ENCODE measurements around the gene RPL18A. TPM values are rescaled to one million over a fixed set of nuclear protein-coding genes. Genes with fewer than 3 reads are reported as not detected.

Gene RPL18A
- total and polyA plus RNA-seq, 12 donors, result 345 to 2,121 (median 1,380) TPM

DNA sequence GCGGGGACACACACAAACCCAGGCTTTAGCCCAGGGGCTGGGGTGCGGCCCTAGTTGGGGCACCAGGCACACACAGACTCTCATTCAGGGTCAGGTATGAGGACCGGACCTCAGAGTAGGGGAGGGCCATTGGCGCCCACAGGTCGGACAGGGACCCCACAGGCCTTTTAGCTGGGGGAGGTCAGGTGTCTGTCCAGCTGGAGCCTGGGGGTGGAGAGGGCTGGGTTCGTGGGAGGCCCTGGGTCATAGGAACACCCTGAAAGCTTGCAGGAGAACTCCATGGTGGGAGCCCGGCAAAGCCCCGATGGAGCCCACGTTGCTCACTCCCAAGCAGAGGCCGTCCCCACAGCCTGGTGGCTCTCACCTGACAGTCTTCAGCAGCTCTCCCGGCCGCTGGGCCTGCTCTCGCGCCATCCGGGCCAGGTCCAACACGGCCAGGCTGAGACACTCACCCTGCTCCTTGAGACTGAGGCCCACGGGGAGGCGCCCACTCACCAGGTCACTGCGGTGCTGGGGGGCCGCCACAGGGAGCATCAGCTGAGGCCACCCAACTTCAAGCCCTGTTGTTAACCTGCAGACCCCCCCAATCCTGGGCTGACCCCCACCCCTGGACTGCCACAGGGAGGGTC is 16.9 kb upstream of the RPL18A start:
- H3K9me3 ChIP-seq (replicated peaks in 1 of 3), result no peaks in the 10 kb centered on the region
- DNase-seq, result no peak
- intact Hi-C loops (cut with DNase I), result no loop called here
- no peak for TF ChIP-seq POLR2A (IDR thresholded peaks at IDR 0.05)
- TF ChIP-seq, protein P1, sequence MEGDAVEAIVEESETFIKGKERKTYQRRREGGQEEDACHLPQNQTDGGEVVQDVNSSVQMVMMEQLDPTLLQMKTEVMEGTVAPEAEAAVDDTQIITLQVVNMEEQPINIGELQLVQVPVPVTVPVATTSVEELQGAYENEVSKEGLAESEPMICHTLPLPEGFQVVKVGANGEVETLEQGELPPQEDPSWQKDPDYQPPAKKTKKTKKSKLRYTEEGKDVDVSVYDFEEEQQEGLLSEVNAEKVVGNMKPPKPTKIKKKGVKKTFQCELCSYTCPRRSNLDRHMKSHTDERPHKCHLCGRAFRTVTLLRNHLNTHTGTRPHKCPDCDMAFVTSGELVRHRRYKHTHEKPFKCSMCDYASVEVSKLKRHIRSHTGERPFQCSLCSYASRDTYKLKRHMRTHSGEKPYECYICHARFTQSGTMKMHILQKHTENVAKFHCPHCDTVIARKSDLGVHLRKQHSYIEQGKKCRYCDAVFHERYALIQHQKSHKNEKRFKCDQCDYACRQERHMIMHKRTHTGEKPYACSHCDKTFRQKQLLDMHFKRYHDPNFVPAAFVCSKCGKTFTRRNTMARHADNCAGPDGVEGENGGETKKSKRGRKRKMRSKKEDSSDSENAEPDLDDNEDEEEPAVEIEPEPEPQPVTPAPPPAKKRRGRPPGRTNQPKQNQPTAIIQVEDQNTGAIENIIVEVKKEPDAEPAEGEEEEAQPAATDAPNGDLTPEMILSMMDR (IDR thresholded peaks at IDR 0.05), result no peak
- peak overlapping the region in 2 of 5 donors; percentile 27 to 50 for H3K27ac ChIP-seq
- peaks cover 0 to 4% of the 10 kb centered on the region in 2 donors for H3K4me1 ChIP-seq (replicated peaks in 1 of 2)
- 46 to 63% (median 58%) methylated on average over 5 to 20 of the region's 20 CpGs for WGBS, 4 donors
- H3K4me3 ChIP-seq, result peak overlapping the region in 1 of 4 donors; percentile 9
- H3K27me3 ChIP-seq, result no peaks in the 10 kb centered on the region
- peaks cover 0 to 5% of the 10 kb centered on the region in 2 donors for H3K36me3 ChIP-seq (replicated peaks in 1 of 2)

DNA sequence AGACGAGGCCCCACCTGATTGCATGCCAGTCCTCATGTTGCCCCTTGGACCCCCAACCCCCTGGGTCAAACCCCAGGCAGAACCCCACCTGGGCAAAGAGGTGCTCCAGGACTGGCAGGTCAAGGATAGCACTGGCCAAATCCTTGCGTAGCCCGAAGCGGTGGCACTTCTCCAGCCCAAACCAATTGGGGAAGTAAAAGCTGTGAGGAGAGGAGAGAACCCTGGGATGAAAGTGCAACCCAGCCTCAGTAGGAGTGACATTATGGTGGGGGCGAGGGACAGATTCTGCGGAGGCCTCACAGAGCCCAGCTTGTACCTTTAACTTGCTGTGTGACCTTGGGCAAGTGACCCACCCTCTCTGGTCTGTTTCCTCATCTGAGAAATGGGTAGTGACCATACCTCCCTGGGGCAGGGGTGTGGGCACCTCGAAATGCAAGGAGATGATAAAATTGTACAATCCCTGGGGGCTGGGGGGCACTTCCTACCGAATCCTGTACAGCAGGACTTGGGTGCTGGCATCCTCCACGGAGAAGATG is 16.4 kb upstream of the RPL18A start:
- Histone ChIP-seq H3K27me3 (no peaks in the 10 kb centered on the region), H3K36me3 (replicated peaks in 1 of 2) (no peaks in the 10 kb centered on the region), H3K27ac (no peak overlapping the region), H3K9me3 (replicated peaks in 1 of 3) (no peaks in the 10 kb centered on the region), H3K4me1 (replicated peaks in 1 of 2) (peaks cover 0 to 4% of the 10 kb centered on the region in 2 donors), H3K4me3 (no peak overlapping the region)
- 76 to 83% (median 81%) methylated on average over 8 to 9 of the region's 9 CpGs for WGBS, 4 donors
- DNase-seq, result no peak
- intact Hi-C loops (cut with DNase I), result no loop called here
- no peak for TF ChIP-seq POLR2A (IDR thresholded peaks at IDR 0.05)
- TF ChIP-seq, protein P1 (IDR thresholded peaks at IDR 0.05), result no peak

DNA sequence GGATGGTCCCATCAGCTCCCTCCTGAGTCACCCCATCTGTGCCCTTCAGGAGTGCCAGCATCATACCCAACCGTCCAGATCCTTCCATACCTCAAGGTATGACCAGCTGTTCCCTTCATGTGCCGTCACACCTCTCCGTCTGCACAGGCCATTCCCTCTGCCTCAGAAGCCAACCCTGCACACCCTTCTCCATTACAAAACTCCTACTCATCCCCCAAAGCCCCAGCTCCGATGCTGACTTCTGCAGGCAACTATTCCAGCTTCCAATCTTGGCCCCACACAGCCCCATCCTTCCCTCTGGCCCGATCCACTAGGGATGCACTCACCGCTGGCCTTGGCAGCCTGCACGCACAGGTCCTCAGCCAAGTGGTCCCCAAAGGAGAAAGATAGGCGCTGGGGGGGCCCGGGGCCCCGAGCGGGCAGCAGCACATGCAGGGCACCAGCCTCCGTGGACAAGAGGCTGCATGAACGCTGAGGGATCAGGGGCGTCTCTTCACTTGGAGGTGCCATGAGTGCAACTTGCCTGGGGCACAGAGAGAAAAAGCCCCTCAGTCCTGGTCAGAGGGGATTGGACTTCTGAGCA is 15.7 kb upstream of the RPL18A start:
- intact Hi-C loops (cut with DNase I), result no loop called here
- Histone ChIP-seq H3K4me3 (no peak overlapping the region), H3K36me3 (replicated peaks in 1 of 2) (no peaks in the 10 kb centered on the region), H3K9me3 (replicated peaks in 1 of 3) (no peaks in the 10 kb centered on the region), H3K27ac (no peak overlapping the region), H3K4me1 (replicated peaks in 1 of 2) (peaks cover 0 to 4% of the 10 kb centered on the region in 2 donors), H3K27me3 (no peaks in the 10 kb centered on the region)
- DNase-seq, result no peak
- TF ChIP-seq, protein P1 (IDR thresholded peaks at IDR 0.05), result no peak
- TF ChIP-seq POLR2A (IDR thresholded peaks at IDR 0.05), result no peak
- WGBS, 4 donors, result 77 to 86% (median 81%) methylated on average over 10 to 14 of the region's 14 CpGs

DNA sequence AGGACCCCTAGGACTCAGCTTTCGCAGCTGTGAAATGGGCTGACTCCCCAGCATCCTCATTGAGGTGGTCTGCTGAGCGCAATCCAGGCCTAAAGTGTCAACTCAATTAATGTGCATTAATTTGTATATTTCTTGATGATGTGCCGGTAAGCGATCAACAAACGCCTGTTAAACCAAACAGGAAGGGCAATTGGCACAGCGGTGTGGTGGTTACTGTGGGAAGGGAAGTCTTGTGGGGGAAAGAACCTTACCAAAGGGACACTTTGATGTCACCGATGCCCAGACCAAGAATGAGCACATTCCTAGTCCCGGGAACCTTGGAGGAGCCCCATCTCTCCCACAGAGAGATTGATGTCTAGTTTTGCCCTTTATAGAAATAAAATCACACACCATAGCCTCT is 13.6 kb upstream of the RPL18A start:
- intact Hi-C loops (cut with DNase I), result no loop called here
- WGBS, 4 donors, result 71 to 87% (median 79%) methylated on average over 7 to 8 of the region's 8 CpGs
- no peak for DNase-seq
- Histone ChIP-seq H3K27me3 (no peaks in the 10 kb centered on the region), H3K4me1 (replicated peaks in 1 of 2) (peaks cover 4 to 8% of the 10 kb centered on the region in 2 donors), H3K4me3 (no peak overlapping the region), H3K9me3 (replicated peaks in 1 of 3) (no peaks in the 10 kb centered on the region), H3K27ac (no peak overlapping the region), H3K36me3 (replicated peaks in 1 of 2) (no peaks in the 10 kb centered on the region)
- TF ChIP-seq, protein P1 (IDR thresholded peaks at IDR 0.05), result no peak
- no peak for TF ChIP-seq POLR2A (IDR thresholded peaks at IDR 0.05)
